ENCODE results near the gene ZNF737.
"Not testable (repeated sequence)": the region's sequence is repeated elsewhere in the genome, so short reads cannot be mapped to it uniquely, and the experiment has no call there.

ZNF737 gene

DNA sequence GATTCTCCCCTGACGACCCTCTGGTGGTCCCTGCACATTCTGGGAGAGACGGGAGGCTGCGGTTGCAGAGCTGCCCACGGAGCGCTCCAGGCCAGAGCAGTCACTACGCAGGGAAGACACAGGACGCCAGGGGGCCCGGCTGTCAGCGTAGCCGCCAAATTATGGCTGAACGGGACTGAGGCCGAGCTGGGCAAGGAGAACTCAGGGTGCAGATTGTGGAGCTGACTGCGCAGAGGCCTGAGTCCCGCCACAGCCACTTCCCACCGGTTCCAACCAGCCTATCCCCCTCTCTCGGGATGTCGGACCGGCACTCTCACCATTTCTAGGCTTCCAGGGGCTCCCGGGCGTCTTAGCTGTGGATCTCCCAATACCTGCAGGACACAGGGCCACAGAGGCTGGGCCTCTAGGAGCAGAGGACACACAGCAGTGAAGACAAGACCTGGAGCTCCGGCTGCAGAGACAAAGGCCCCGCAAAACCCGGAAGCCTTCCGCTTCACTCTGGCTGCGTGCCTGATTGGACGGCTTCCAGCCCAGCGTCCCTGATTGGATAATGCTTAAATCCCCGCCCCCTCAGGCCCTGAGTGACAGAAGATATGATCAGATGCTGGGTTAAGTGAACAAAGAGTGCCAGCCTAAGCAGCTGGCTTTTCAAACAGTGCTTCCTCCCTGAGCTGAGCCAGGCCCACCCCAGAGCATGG lies at the start of gene ZNF737:
Gene ZNF737, minus strand, starts transcription at position 461 of the 698 bp plus-strand sequence. Its CDS starts 141 bp downstream, at position 320.
- no peaks in the 10 kb centered on the region for H3K27me3 ChIP-seq (ENCODE audit: control insufficient read depth, insufficient read depth, low read length)

DNA sequence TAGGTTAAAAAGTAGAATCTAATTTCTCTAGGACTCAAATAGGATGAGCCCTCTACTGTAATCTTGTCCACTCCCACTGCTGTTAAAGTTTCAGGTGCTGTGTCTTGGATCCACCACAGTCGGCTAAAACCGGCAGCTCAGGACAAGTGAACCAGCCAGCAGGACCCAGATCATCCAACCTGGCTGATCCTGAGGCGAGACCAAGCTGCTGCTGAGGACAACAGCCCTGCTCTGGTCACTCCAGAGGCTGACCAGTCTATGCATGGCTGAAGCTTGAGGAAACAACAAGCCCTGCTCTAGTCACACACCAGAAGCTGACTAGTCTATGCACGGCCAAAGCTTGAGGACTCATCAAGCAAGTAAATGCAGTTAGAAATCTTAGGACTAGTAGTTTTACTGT lies 49.4 kb upstream of the ZNF737 start:
- not testable (repeated sequence) for H3K9ac ChIP-seq (ENCODE audit: low read length); H3K27ac ChIP-seq (ENCODE audit: low read length); H3K36me3 ChIP-seq (ENCODE audit: control insufficient read depth, low read depth, low read length); H3K27me3 ChIP-seq (ENCODE audit: control insufficient read depth, insufficient read depth, low read length); H3K4me3 ChIP-seq (ENCODE audit: low read length); H3K4me1 ChIP-seq (ENCODE audit: control insufficient read depth, low read depth, low read length)
- peaks cover 69% of the 10 kb centered on the region for H3K9me3 ChIP-seq (ENCODE audit: control insufficient read depth, low read depth, low read length)

More for the DNA sequence above, at the start of gene ZNF737:
- Histone ChIP-seq H3K4me3 (ENCODE audit: low read length) (no peak within 1 kb of the TSS), H3K9ac (ENCODE audit: low read length) (no peak within 1 kb of the TSS), H3K4me1 (ENCODE audit: control insufficient read depth, low read depth, low read length) (no peaks in the 10 kb centered on the region), H3K9me3 (ENCODE audit: control insufficient read depth, low read depth, low read length) (peaks cover 57% of the 10 kb centered on the region), H3K27ac (ENCODE audit: low read length) (no peak within 1 kb of the TSS), H3K36me3 (ENCODE audit: control insufficient read depth, low read depth, low read length) (no peaks in the 10 kb centered on the region)

DNA sequence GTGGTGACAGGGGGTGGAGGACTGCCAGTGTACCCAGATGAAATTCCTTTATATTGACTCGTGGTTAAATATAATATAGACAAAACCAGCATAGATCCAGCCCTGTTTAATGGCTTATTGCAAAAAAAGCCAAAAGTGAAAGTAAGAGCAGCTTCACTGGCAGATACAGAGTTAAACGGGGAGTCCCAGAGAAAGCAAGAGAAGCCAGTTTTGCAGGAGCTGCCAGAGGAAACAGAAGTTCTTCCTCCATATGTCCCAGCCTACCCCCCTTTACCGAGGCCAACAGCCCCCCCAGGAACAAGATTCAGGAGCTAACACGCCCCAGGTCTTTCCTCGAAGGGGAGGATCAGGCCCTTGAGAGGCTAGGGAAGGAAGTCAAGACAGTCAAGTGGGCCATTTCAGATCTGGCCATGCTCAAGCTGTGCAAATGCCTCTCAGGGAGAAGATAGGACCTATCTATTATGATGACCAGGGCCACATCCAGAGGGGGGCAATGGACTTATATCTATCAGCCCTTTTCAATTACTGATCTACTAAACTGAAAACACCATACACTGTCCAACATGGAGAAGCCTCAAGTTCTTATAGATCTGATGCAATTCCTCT lies 47.2 kb upstream of the ZNF737 start:
- H3K27ac ChIP-seq (ENCODE audit: low read length): no peak overlapping the region

DNA sequence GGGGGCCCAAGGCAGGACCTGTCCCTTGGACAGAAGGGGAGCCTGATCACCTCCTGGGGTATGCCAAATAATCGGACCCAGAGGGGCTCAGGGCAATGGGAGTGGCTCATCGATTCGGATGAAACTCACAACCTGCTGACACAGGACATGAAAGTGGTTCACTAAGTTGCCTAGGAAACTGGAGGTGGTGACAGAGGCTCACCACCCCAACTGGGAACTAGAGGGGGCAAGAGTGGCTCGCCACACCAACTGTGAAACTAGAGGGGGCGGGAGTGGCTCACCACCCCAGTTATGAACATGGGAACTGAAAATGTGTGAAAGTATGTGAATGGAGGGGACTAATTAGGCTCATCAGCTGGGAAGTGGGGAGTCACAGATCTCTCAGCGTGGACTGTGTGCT lies 46.3 kb upstream of the ZNF737 start:
- no peak overlapping the region for H3K4me3 ChIP-seq (ENCODE audit: low read length)
- no peak overlapping the region for H3K27ac ChIP-seq (ENCODE audit: low read length)
- H3K4me1 ChIP-seq (ENCODE audit: control insufficient read depth, low read depth, low read length): no peaks in the 10 kb centered on the region
- peaks cover 65% of the 10 kb centered on the region for H3K9me3 ChIP-seq (ENCODE audit: control insufficient read depth, low read depth, low read length)
- no peaks in the 10 kb centered on the region for H3K36me3 ChIP-seq (ENCODE audit: control insufficient read depth, low read depth, low read length)
- H3K9ac ChIP-seq (ENCODE audit: low read length): no peak overlapping the region
- no peaks in the 10 kb centered on the region for H3K27me3 ChIP-seq (ENCODE audit: control insufficient read depth, insufficient read depth, low read length)

More for the DNA sequence above, 47.2 kb upstream of the ZNF737 start:
- H3K9me3 ChIP-seq (ENCODE audit: control insufficient read depth, low read depth, low read length): peaks cover 71% of the 10 kb centered on the region
- no peak overlapping the region for H3K4me3 ChIP-seq (ENCODE audit: low read length)
- H3K36me3 ChIP-seq (ENCODE audit: control insufficient read depth, low read depth, low read length): no peaks in the 10 kb centered on the region
- no peaks in the 10 kb centered on the region for H3K27me3 ChIP-seq (ENCODE audit: control insufficient read depth, insufficient read depth, low read length)
- no peak overlapping the region for H3K9ac ChIP-seq (ENCODE audit: low read length)
- no peaks in the 10 kb centered on the region for H3K4me1 ChIP-seq (ENCODE audit: control insufficient read depth, low read depth, low read length)

DNA sequence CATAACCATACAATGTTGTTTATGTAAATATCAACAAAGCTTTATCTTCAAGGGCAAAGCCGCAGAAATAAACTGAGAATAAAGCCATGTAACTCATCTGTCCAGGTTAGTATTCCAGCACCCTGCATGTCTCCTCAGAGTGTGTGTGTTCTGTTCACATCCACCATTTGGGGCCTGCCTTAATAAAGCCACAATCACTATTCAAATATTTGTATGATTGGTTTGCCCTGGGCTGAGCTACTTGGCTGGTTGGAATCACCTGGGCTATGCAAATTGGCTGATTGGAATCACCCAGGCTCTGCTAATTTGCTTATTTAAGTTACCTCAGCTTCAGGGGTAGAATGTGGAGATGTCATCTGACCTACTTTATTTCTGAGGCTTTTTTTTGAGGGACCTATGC lies 42.4 kb upstream of the ZNF737 start:
- Histone ChIP-seq H3K9ac (ENCODE audit: low read length) (no peak overlapping the region), H3K4me1 (ENCODE audit: control insufficient read depth, low read depth, low read length) (no peaks in the 10 kb centered on the region), H3K9me3 (ENCODE audit: control insufficient read depth, low read depth, low read length) (peaks cover 58% of the 10 kb centered on the region), H3K27ac (ENCODE audit: low read length) (no peak overlapping the region), H3K4me3 (ENCODE audit: low read length) (no peak overlapping the region), H3K27me3 (ENCODE audit: control insufficient read depth, insufficient read depth, low read length) (no peaks in the 10 kb centered on the region), H3K36me3 (ENCODE audit: control insufficient read depth, low read depth, low read length) (no peaks in the 10 kb centered on the region)

DNA sequence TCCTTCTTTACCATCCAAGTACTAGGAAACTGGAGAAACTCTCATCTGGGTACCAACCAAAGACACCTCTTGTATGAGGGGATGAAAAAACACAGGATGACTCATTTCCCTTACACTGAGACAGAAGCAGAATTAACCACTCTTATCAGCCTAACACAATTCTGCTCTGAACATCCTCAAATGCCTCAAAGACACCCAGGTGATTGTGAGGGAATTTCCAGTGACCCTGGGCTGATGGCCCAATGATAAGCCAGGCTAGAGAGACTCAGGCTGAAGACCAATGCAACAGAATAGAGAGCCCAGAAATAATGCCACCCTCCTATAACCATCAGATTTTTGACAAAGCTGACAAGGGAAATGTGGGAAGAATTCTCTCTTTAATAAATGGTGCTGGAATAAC lies 7.0 kb downstream of the ZNF737 start:
- H3K9ac ChIP-seq (ENCODE audit: low read length): no peak overlapping the region
- H3K27ac ChIP-seq (ENCODE audit: low read length): no peak overlapping the region
- no peaks in the 10 kb centered on the region for H3K36me3 ChIP-seq (ENCODE audit: control insufficient read depth, low read depth, low read length)
- H3K4me1 ChIP-seq (ENCODE audit: control insufficient read depth, low read depth, low read length): no peaks in the 10 kb centered on the region
- H3K27me3 ChIP-seq (ENCODE audit: control insufficient read depth, insufficient read depth, low read length): no peaks in the 10 kb centered on the region
- peaks cover 48% of the 10 kb centered on the region for H3K9me3 ChIP-seq (ENCODE audit: control insufficient read depth, low read depth, low read length)
- no peak overlapping the region for H3K4me3 ChIP-seq (ENCODE audit: low read length)

DNA sequence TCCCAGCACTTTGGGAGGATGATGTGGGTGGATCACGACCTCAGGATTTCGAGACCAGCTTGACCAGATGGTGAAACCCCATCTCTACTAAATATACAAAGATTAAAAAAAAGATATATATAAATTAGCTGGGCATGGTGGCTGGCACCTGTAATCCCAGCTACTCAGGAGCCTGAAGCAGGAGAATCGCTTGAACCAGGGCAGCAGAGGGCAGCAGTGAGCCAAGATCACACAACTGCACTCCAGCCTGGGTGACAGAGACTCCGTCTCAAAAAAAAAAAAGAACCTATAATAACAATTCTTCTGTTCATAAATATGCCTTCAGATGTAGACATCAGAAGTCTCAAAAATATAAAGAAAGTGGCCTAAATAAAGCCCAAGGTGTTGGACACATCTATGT lies 7.6 kb downstream of the ZNF737 start:
- Histone ChIP-seq H3K36me3 (ENCODE audit: control insufficient read depth, low read depth, low read length) (no peaks in the 10 kb centered on the region), H3K4me3 (ENCODE audit: low read length) (no peak overlapping the region), H3K4me1 (ENCODE audit: control insufficient read depth, low read depth, low read length) (no peaks in the 10 kb centered on the region), H3K9me3 (ENCODE audit: control insufficient read depth, low read depth, low read length) (peaks cover 49% of the 10 kb centered on the region), H3K9ac (ENCODE audit: low read length) (no peak overlapping the region), H3K27me3 (ENCODE audit: control insufficient read depth, insufficient read depth, low read length) (no peaks in the 10 kb centered on the region), H3K27ac (ENCODE audit: low read length) (no peak overlapping the region)

DNA sequence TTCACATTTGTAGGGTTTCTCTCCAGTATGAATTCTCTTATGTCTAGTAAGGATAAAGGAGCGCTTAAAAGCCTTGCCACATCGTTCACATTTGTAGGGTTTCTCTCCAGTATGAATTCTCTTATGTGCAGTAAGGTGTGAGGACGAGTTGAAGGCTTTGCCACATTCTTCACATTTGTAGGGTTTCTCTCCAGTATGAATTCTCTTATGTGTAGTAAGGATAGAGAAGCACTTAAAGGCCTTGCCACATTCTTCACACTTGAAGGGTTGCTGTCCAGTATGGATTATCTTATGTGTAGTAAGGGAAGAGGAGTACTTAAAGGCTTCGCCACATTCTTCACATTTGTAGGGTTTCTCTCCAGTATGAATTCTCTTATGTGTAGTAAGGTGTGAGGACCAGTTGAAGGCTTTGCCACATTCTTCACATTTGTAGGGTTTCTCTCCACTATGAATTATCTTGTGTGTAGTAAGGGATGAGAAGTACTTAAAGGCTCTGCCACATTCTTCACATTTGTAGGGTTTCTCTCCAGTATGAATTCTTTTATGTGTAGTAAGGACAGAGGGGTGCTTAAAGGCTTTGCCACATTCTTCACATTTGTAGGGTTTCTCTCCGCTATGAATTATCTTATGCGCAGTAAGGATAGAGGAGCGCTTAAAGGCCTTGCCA lies 20.8 kb downstream of the ZNF737 start:
- not testable (repeated sequence) for H3K4me3 ChIP-seq (ENCODE audit: low read length); H3K36me3 ChIP-seq (ENCODE audit: control insufficient read depth, low read depth, low read length); H3K27me3 ChIP-seq (ENCODE audit: control insufficient read depth, insufficient read depth, low read length); H3K27ac ChIP-seq (ENCODE audit: low read length); H3K9ac ChIP-seq (ENCODE audit: low read length); H3K4me1 ChIP-seq (ENCODE audit: control insufficient read depth, low read depth, low read length)
- H3K9me3 ChIP-seq (ENCODE audit: control insufficient read depth, low read depth, low read length): peaks cover 68% of the 10 kb centered on the region

DNA sequence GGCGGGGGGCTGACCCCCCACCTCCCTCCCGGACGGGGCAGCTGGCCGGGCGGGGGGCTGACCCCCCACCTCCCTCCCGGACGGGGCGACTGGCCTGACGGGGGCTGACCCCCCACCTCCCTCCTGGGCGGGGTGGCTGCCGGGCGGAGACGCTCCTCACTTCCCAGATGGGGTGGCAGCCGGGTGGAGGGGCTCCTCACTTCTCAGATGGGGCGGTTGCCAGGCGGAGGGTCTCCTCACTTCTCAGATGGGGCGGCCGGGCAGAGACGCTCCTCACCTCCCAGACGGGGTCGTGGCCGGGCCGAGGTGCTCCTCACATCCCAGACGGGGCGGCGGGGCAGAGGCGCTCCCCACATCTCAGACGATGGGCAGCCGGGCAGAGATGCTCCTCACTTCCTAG lies 35.3 kb downstream of the ZNF737 start:
- H3K9me3 ChIP-seq (ENCODE audit: control insufficient read depth, low read depth, low read length); H3K4me1 ChIP-seq (ENCODE audit: control insufficient read depth, low read depth, low read length); H3K4me3 ChIP-seq (ENCODE audit: low read length); H3K36me3 ChIP-seq (ENCODE audit: control insufficient read depth, low read depth, low read length); H3K9ac ChIP-seq (ENCODE audit: low read length); H3K27me3 ChIP-seq (ENCODE audit: control insufficient read depth, insufficient read depth, low read length); H3K27ac ChIP-seq (ENCODE audit: low read length): not testable (repeated sequence)

DNA sequence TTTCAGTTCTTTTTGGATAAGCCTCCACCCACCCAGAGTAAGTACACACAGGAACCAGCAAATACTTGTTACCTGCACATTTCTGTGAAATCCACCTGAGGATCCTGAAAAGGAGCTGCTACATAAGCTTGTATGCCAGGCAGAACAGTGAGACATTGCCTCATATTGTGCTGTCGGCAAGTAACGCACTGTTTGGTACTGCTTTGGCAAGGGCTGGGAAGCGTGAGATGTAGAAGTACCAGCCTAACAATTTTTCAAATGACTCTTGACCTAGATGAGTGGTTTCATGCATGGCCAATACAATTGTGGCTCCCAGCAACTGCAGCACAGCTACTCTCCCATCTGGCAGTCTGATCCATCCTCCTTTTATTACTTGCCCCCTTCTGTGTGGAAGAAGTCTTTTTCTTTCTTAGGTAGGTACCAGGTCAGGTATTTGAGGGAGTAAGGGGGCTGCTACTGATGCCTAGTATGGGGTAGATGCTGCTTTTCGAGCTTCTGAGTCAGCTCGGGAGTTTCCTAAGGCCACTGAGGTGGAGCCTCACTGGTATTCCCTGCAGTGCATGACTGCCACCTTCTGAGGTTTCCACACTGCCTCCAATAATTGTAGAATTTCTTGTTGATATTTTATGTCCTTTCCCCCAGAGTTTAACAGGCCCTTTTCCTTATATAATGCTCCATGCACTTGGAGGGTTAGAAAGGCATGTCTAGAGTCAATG lies 52.2 kb downstream of the ZNF737 start:
- Histone ChIP-seq H3K4me3 (ENCODE audit: low read length) (no peak overlapping the region), H3K36me3 (ENCODE audit: control insufficient read depth, low read depth, low read length) (no peaks in the 10 kb centered on the region), H3K9ac (ENCODE audit: low read length) (no peak overlapping the region), H3K9me3 (ENCODE audit: control insufficient read depth, low read depth, low read length) (peaks cover 7% of the 10 kb centered on the region), H3K27me3 (ENCODE audit: control insufficient read depth, insufficient read depth, low read length) (no peaks in the 10 kb centered on the region), H3K27ac (ENCODE audit: low read length) (no peak overlapping the region), H3K4me1 (ENCODE audit: control insufficient read depth, low read depth, low read length) (no peaks in the 10 kb centered on the region)

- Histone ChIP-seq H3K4me3 (ENCODE audit: low read length) (no peak overlapping the region), H3K36me3 (ENCODE audit: control insufficient read depth, low read depth, low read length) (no peaks in the 10 kb centered on the region), H3K27me3 (ENCODE audit: control insufficient read depth, insufficient read depth, low read length) (no peaks in the 10 kb centered on the region), H3K9ac (ENCODE audit: low read length) (no peak overlapping the region), H3K9me3 (ENCODE audit: control insufficient read depth, low read depth, low read length) (no peaks in the 10 kb centered on the region), H3K27ac (ENCODE audit: low read length) (no peak overlapping the region), H3K4me1 (ENCODE audit: control insufficient read depth, low read depth, low read length) (no peaks in the 10 kb centered on the region)
Observed at GRCh38 chr19:20503476-20503875, 62.1 kb downstream of the ZNF737 start.

Data from iPS-18a (cell line).